ENCODE measurements around the gene NAP1L4.
"Not testable (repeated sequence)": the region's sequence is repeated elsewhere in the genome, so short reads cannot be mapped to it uniquely, and the experiment has no call there.

Gene NAP1L4

GRCh38 chr11:2955906-2956476 lies 36.1 kb downstream of the NAP1L4 start:
- no peak for DNase-seq

- no peak for DNase-seq
These were observed 37.9 kb downstream of the NAP1L4 start for GRCh38 chr11:2954263-2954662.

GRCh38 chr11:2952290-2952689 lies 39.8 kb downstream of the NAP1L4 start:
- no peak for DNase-seq

GRCh38 chr11:2951231-2952110 lies 40.7 kb downstream of the NAP1L4 start:
- no peak for DNase-seq

GRCh38 chr11:2950825-2951224 lies 41.3 kb downstream of the NAP1L4 start:
- DNase-seq = no peak

- DNase-seq = no peak
These were observed 42.2 kb downstream of the NAP1L4 start for GRCh38 chr11:2949920-2950319.

GRCh38 chr11:2947744-2948143 lies 44.4 kb downstream of the NAP1L4 start:
- DNase-seq = no peak

GRCh38 chr11:2945757-2946287 lies 46.3 kb downstream of the NAP1L4 start:
- no peak for DNase-seq

GRCh38 chr11:2945031-2945756 lies 46.9 kb downstream of the NAP1L4 start:
- DNase-seq = peak; percentile 40 to 64

- no peak for DNase-seq
These were observed 47.6 kb downstream of the NAP1L4 start for GRCh38 chr11:2944530-2944929.

GRCh38 chr11:2943711-2944118 lies 48.4 kb downstream of the NAP1L4 start:
- no peak for DNase-seq

- no peak for DNase-seq
These were observed 49.0 kb downstream of the NAP1L4 start for GRCh38 chr11:2942872-2943710.

GRCh38 chr11:2942447-2942846 lies 49.7 kb downstream of the NAP1L4 start:
- no peak for DNase-seq

- DNase-seq = no peak
These were observed 51.0 kb downstream of the NAP1L4 start for GRCh38 chr11:2940921-2941821.

GRCh38 chr11:2940147-2940920 lies 51.8 kb downstream of the NAP1L4 start:
- peak; percentile 50 to 74 for DNase-seq

GRCh38 chr11:2938458-2939418 lies 53.4 kb downstream of the NAP1L4 start:
- not testable (repeated sequence) for DNase-seq

- DNase-seq = not testable (repeated sequence)
These were observed 54.3 kb downstream of the NAP1L4 start for GRCh38 chr11:2937641-2938457.

- DNase-seq = no peak
These were observed 57.4 kb downstream of the NAP1L4 start for GRCh38 chr11:2934611-2935239.

Data from CD4-positive, alpha-beta T cell treated with Interleukin-4 for 1 hour (primary cell).